Measurements from ENCODE around the gene GDI1. TPM values are rescaled to one million over a fixed set of nuclear protein-coding genes. Genes with fewer than 3 reads are reported as not detected.

The GDI1 gene
- total and polyA plus RNA-seq, 2 of the 4 experiments (the other 2 are of a cell fraction) = 113 to 291 TPM

- no TSS peak for BruUV-seq (replicated peaks)
These were observed 3.3 kb upstream of the GDI1 start for GRCh38 chrX:154433605-154434004.

More at GRCh38 chrX:154433605-154434004, 3.3 kb upstream of the GDI1 start:
- H3K14ac ChIP-seq (replicated peaks; ENCODE audit: low read depth, low read length) = no peak overlapping the region
- ATAC-seq (ENCODE audit: low read depth) = no peak
- 0 out of 2 replicates have a peak, but pooled peaks cover 3% of the 10 kb centered on the region for H3K9me1 ChIP-seq (ENCODE audit: insufficient read depth, low read length)
- TF ChIP-seq CHD1 (IDR thresholded peaks at IDR 0.05; ENCODE audit: low read depth, low read length) (no peak), RAD21 (IDR thresholded peaks at IDR 0.05; ENCODE audit: low read length) (no peak), NFE2L2 (IDR thresholded peaks at IDR 0.05; ENCODE audit: low read depth, low read length) (no peak), MXI1 (IDR thresholded peaks at IDR 0.05; ENCODE audit: borderline replicate concordance, low read depth, low read length) (no peak), USF2 (IDR thresholded peaks at IDR 0.05; ENCODE audit: low read depth, low read length) (no peak), MAZ (IDR thresholded peaks at IDR 0.05; ENCODE audit: borderline replicate concordance, low read depth, low read length) (no peak), CTCF (conservative IDR thresholded peaks at IDR 0.05; ENCODE audit: low read depth, low read length) (no peak), SMC3 (IDR thresholded peaks at IDR 0.05; ENCODE audit: low read depth, low read length) (no peak), BHLHE40 (IDR thresholded peaks at IDR 0.05; ENCODE audit: low read depth, low read length) (no peak), MAFK (IDR thresholded peaks at IDR 0.05; ENCODE audit: low read depth, low read length) (no peak), FOS (IDR thresholded peaks at IDR 0.05; ENCODE audit: low read depth, low read length) (no peak), POLR2A (IDR thresholded peaks at IDR 0.05; ENCODE audit: low read depth, low read length) (no peak), CEBPB (IDR thresholded peaks at IDR 0.05; ENCODE audit: low read depth, low read length) (no peak)
- peaks cover 15% of the 10 kb centered on the region for H4K20me1 ChIP-seq (ENCODE audit: insufficient read depth, low read length)
- no peak overlapping the region for H2AFZ ChIP-seq (replicated peaks; ENCODE audit: low read length, poor library complexity)
- H4K8ac ChIP-seq (ENCODE audit: low read depth in 2 of 2, low read length in 2 of 2) = no peak overlapping the region
- no peaks in the 10 kb centered on the region for H3K27me3 ChIP-seq (ENCODE audit: control insufficient read depth, insufficient read depth, low read length)
- peaks cover 32% of the 10 kb centered on the region for H3K36me3 ChIP-seq (ENCODE audit: control insufficient read depth, insufficient read depth, low read length)
- H2BK5ac ChIP-seq (ENCODE audit: low read depth, low read length, poor library complexity, severe bottlenecking) = no peak overlapping the region
- DNase-seq = no peak
- H4K5ac ChIP-seq (ENCODE audit: low read depth, low read length) = no peak overlapping the region
- in situ Hi-C loops (cut with MboI; ENCODE audit: low sequenced_read_pairs) (no loop called here), intact Hi-C loops (cut with micrococcal nuclease) (no loop called here), dilution Hi-C loops (cut with HindIII; ENCODE audit: low sequenced_read_pairs, unreplicated experiment) (no loop called here)
- 50% methylated on average over 2 of the region's 7 CpGs; no CpG with 5 or more reads in 1 of the 2 experiments for WGBS, 2 experiments (ENCODE audit: extremely low coverage in 2 of 2, insufficient read length in 1 of 2)
- no peak overlapping the region for H3K18ac ChIP-seq (ENCODE audit: low read depth, low read length)
- POLR2A ChIA-PET (ENCODE audit: unreplicated experiment) = no interaction called here
- no peak overlapping the region for H2AK5ac ChIP-seq (ENCODE audit: low read depth, low read length)
- H3K4ac ChIP-seq (ENCODE audit: low read depth, low read length) = no peak overlapping the region
- no peak overlapping the region for H2BK20ac ChIP-seq (ENCODE audit: low read depth, low read length)
- no peak overlapping the region for H3K56ac ChIP-seq (ENCODE audit: extremely low read depth, insufficient read depth, low read length)
- H3K23ac ChIP-seq (ENCODE audit: low read depth, low read length) = no peak overlapping the region
- no peak overlapping the region for H2BK120ac ChIP-seq (ENCODE audit: low read depth, low read length)
- CTCF ChIA-PET = no interaction called here
- no peak overlapping the region for H2BK15ac ChIP-seq (ENCODE audit: low read depth, low read length)
- no peak overlapping the region for H4K91ac ChIP-seq (ENCODE audit: insufficient read depth, low read depth, low read length)
- H3K9ac ChIP-seq (ENCODE audit: low read depth, low read length) = no peak overlapping the region
- no peak overlapping the region for H3K4me2 ChIP-seq (ENCODE audit: low read depth, low read length)
- H3K27ac ChIP-seq (ENCODE audit: insufficient read depth, low read length) = no peak overlapping the region
- H3K4me1 ChIP-seq (ENCODE audit: control insufficient read depth, insufficient read depth, low read length) = peaks cover 5% of the 10 kb centered on the region
- no peaks in the 10 kb centered on the region for H3K9me3 ChIP-seq (ENCODE audit: control insufficient read depth, insufficient read depth, low read length)
- H3K4me3 ChIP-seq (ENCODE audit: insufficient read depth, low read depth, low read length) = no peak overlapping the region
- peak overlapping the region; percentile 63 for H2AK9ac ChIP-seq (replicated peaks; ENCODE audit: low read depth, low read length, poor library complexity)
- H3K79me1 ChIP-seq (ENCODE audit: low read depth in 1 of 2, low read length in 2 of 2) = peaks cover 4 to 26% of the 10 kb centered on the region in 2 experiments; a peak in 3 of 4 replicates
